Measurements from ENCODE around the gene RESF1. TPM values are rescaled to one million over a fixed set of nuclear protein-coding genes. Genes with fewer than 3 reads are reported as not detected.

The RESF1 gene
- total RNA-seq, 1 experiment from 2014 or later = 91.4 TPM

DNA sequence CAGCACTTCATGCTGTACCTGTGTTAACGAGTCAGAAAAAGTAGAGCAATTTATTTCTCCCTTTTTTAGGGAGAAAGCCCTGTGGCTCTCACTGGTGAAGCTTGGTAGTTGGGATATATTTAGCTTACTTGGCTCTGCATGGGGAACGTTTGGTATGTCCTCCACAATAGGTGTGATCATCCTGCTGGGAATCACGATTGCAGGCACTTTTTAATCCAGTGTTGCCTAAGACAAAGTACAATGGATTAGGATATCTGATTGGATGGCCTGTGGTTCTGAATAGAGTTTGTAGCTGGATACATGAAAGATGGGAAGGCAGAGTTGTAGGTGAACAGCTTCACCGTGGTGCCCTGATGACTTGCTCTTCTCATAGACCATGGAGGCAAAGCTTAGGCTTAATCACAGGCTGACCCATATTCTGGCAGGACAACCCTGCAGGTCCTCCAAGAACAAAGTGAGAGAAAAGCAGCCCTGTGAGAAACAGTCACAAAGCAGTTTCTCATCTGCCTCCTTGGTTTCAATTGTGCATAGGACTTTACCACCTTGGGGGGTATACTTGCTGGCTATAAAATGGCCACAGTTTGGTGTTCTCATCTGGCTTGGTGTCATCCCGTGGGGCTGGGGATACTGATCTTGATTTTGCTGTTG is 7.5 kb downstream of the RESF1 start:
- H3K4me3 Mint-ChIP-seq = no peak overlapping the region
- ChIA-PET POLR2A (no interaction called here), CTCF (no interaction called here)
- peaks cover 63% of the 10 kb centered on the region for H3K36me3 Mint-ChIP-seq
- peak overlapping the region; percentile 85 for H3K27ac Mint-ChIP-seq
- H3K27me3 Mint-ChIP-seq (ENCODE audit: low read depth) = no peaks in the 10 kb centered on the region
- TF ChIP-seq, protein P1, sequence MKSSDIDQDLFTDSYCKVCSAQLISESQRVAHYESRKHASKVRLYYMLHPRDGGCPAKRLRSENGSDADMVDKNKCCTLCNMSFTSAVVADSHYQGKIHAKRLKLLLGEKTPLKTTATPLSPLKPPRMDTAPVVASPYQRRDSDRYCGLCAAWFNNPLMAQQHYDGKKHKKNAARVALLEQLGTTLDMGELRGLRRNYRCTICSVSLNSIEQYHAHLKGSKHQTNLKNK (CRISPR knock-in tag; IDR thresholded peaks at IDR 0.05) = no peak
- TF ChIP-seq MYBL2 (CRISPR knock-in tag; IDR thresholded peaks at IDR 0.05) (no peak), FOXP1 (CRISPR knock-in tag; IDR thresholded peaks at IDR 0.05; ENCODE audit: borderline replicate concordance) (no peak)
- TF ChIP-seq, protein P2, sequence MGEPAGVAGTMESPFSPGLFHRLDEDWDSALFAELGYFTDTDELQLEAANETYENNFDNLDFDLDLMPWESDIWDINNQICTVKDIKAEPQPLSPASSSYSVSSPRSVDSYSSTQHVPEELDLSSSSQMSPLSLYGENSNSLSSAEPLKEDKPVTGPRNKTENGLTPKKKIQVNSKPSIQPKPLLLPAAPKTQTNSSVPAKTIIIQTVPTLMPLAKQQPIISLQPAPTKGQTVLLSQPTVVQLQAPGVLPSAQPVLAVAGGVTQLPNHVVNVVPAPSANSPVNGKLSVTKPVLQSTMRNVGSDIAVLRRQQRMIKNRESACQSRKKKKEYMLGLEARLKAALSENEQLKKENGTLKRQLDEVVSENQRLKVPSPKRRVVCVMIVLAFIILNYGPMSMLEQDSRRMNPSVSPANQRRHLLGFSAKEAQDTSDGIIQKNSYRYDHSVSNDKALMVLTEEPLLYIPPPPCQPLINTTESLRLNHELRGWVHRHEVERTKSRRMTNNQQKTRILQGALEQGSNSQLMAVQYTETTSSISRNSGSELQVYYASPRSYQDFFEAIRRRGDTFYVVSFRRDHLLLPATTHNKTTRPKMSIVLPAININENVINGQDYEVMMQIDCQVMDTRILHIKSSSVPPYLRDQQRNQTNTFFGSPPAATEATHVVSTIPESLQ (CRISPR knock-in tag; IDR thresholded peaks at IDR 0.05) = no peak
- no peak for DNase-seq (ENCODE audit: low spot score)
- peaks cover 75% of the 10 kb centered on the region for H3K4me1 Mint-ChIP-seq
- peak; percentile 49 for ATAC-seq
- H3K9me3 Mint-ChIP-seq = peaks cover 20% of the 10 kb centered on the region

DNA sequence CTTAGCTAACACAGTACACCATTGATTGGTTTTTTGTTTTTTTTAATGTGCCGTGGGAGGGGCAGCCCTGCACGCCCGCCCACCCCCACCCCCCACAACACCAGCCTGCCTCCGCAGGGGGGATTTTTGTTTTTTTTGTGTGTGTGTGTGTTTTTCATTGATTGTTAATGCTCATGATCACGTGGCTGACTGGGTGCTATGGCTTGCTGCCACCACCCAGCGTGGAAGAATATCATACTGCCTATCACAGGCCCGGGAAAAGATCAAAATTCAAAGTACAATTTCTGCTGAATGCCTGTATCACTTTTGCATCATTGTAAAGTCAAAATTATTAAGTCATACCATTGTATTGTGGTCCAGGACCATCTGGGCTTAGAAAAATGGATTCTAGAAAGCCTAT is 8.3 kb downstream of the RESF1 start:
- H3K27me3 Mint-ChIP-seq (ENCODE audit: low read depth) = no peaks in the 10 kb centered on the region
- CTCF ChIA-PET = no interaction called here

More for the DNA sequence above, 8.3 kb downstream of the RESF1 start:
- H3K36me3 Mint-ChIP-seq = peaks cover 64% of the 10 kb centered on the region
- POLR2A ChIA-PET = no interaction called here
- no peak for DNase-seq (ENCODE audit: low spot score)
- H3K27ac Mint-ChIP-seq = peak overlapping the region; percentile 85
- H3K4me1 Mint-ChIP-seq = peaks cover 67% of the 10 kb centered on the region
- H3K9me3 Mint-ChIP-seq = peaks cover 24% of the 10 kb centered on the region
- no peak for ATAC-seq
- no peak for TF ChIP-seq TEAD4 (CRISPR knock-in tag; IDR thresholded peaks at IDR 0.05)
- TF ChIP-seq TEAD1 (CRISPR knock-in tag; IDR thresholded peaks at IDR 0.05) = no peak
- TF ChIP-seq, protein P3, sequence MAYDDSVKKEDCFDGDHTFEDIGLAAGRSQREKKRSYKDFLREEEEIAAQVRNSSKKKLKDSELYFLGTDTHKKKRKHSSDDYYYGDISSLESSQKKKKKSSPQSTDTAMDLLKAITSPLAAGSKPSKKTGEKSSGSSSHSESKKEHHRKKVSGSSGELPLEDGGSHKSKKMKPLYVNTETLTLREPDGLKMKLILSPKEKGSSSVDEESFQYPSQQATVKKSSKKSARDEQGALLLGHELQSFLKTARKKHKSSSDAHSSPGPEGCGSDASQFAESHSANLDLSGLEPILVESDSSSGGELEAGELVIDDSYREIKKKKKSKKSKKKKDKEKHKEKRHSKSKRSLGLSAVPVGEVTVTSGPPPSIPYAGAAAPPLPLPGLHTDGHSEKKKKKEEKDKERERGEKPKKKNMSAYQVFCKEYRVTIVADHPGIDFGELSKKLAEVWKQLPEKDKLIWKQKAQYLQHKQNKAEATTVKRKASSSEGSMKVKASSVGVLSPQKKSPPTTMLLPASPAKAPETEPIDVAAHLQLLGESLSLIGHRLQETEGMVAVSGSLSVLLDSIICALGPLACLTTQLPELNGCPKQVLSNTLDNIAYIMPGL (CRISPR knock-in tag; IDR thresholded peaks at IDR 0.05) = no peak
- TF ChIP-seq, protein P4, sequence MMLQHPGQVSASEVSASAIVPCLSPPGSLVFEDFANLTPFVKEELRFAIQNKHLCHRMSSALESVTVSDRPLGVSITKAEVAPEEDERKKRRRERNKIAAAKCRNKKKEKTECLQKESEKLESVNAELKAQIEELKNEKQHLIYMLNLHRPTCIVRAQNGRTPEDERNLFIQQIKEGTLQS (CRISPR knock-in tag; conservative IDR thresholded peaks at IDR 0.05) = no peak
- TF ChIP-seq CBFB (CRISPR knock-in tag; IDR thresholded peaks at IDR 0.05; ENCODE audit: low read depth) = no peak
- TF ChIP-seq, protein P1 (CRISPR knock-in tag; IDR thresholded peaks at IDR 0.05) = no peak
- TF ChIP-seq TP53 (CRISPR knock-in tag; IDR thresholded peaks at IDR 0.05) = no peak
- no peak for TF ChIP-seq MXD4 (CRISPR knock-in tag; IDR thresholded peaks at IDR 0.05; ENCODE audit: borderline replicate concordance)
- TF ChIP-seq, protein P5, sequence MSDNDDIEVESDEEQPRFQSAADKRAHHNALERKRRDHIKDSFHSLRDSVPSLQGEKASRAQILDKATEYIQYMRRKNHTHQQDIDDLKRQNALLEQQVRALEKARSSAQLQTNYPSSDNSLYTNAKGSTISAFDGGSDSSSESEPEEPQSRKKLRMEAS (CRISPR knock-in tag; IDR thresholded peaks at IDR 0.05) = no peak
- TF ChIP-seq, protein P6, sequence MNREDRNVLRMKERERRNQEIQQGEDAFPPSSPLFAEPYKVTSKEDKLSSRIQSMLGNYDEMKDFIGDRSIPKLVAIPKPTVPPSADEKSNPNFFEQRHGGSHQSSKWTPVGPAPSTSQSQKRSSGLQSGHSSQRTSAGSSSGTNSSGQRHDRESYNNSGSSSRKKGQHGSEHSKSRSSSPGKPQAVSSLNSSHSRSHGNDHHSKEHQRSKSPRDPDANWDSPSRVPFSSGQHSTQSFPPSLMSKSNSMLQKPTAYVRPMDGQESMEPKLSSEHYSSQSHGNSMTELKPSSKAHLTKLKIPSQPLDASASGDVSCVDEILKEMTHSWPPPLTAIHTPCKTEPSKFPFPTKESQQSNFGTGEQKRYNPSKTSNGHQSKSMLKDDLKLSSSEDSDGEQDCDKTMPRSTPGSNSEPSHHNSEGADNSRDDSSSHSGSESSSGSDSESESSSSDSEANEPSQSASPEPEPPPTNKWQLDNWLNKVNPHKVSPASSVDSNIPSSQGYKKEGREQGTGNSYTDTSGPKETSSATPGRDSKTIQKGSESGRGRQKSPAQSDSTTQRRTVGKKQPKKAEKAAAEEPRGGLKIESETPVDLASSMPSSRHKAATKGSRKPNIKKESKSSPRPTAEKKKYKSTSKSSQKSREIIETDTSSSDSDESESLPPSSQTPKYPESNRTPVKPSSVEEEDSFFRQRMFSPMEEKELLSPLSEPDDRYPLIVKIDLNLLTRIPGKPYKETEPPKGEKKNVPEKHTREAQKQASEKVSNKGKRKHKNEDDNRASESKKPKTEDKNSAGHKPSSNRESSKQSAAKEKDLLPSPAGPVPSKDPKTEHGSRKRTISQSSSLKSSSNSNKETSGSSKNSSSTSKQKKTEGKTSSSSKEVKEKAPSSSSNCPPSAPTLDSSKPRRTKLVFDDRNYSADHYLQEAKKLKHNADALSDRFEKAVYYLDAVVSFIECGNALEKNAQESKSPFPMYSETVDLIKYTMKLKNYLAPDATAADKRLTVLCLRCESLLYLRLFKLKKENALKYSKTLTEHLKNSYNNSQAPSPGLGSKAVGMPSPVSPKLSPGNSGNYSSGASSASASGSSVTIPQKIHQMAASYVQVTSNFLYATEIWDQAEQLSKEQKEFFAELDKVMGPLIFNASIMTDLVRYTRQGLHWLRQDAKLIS (CRISPR knock-in tag; IDR thresholded peaks at IDR 0.05; ENCODE audit: borderline replicate concordance) = no peak
- no peak overlapping the region for H3K4me3 Mint-ChIP-seq
